Fibroblast of skin of abdomen (primary cell): ENCODE data around the gene RAB30.
"Not testable (repeated sequence)": the region's sequence is repeated elsewhere in the genome, so short reads cannot be mapped to it uniquely, and the experiment has no call there.

ENCODE experiments used
- DNase-seq: peaks from one replicate; pipeline ENCODE4 v3.0.0-alpha.2; 2013

RAB30 gene

GRCh38 chr11:83009136-83009535, 62.6 kb downstream of the RAB30 start:
- DNase-seq: not testable (repeated sequence)

DNA sequence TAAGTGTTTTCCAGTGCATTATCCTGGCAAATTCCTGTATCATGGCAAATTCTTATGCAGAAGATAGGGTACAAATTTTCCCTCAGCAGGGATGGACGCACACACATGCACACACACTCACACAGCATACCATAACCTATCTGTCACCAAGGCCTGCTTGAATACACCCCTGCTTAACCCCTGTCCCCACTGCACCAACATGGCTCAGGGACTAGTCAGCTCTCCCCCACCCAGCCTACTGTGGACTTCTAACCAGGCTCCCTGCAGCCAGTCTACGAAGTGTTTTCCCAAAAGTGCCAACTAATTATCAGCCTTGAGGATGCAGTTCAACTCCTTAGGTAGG, 63.1 kb downstream of the RAB30 start:
- DNase-seq: peak; percentile 75

- DNase-seq: no peak
These were observed 63.7 kb downstream of the RAB30 start for GRCh38 chr11:83007909-83008580.

DNA sequence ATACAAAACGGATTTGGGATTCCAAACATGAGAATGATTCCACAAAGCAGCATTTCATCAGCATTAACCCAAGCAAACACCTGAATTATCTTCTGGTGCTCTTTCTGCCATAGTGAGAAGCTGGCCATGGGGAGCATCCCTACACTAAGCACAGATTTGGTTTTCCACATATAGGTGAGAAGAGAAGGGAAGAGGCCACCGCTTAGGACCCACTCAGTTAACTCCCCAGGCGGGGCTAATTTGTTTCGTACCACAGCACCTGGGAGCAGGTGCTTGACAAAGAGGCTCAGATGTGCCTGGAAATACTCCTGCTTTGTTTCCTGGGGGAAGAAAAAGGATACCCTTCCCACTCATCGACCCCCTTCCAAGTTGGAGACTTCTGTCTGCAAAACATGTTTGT, 64.2 kb downstream of the RAB30 start:
- DNase-seq: no peak

- DNase-seq: no peak
These were observed 64.8 kb downstream of the RAB30 start for GRCh38 chr11:83006877-83007330.

DNA sequence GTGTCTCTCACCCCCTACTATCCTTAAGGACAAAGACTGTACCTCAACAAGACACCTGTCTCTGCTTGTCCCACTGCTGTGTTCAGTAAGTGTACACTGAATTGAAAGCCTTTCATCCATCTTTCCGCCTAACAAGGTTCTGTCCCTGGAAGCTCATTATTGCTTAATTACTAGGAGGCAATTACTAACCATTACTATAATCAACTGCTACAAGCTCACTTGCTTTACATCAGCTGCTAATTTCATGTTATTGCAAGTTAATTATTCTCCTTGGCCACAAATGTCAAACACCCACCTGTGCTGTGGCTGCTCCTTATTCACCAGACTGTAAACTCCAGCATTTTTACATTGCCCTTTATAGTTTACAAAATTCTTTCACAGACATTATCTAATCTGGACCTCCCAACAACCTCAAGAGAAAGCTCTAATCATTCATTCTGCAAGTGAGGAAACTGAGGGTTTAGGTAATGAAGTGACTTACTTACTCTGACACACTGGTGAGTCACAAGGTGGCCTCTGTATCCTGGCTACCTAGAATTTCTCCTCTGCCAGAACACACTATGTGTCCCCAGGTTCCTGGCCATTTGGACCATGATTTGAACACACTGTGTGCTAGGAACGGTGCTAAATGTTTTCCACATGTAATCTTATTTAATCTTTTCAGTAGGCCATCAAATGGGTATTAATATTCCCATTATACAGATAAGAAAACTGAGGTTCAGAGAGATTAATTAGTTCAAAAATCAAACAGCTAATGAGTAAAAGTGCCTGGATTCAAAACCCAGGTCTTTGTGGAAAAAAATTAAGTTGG, 66.7 kb downstream of the RAB30 start:
- no peak for DNase-seq

- DNase-seq: no peak
These were observed 69.2 kb downstream of the RAB30 start for GRCh38 chr11:83002522-83002921.

- no peak for DNase-seq
These were observed 69.6 kb downstream of the RAB30 start for GRCh38 chr11:83002053-83002452.

DNA sequence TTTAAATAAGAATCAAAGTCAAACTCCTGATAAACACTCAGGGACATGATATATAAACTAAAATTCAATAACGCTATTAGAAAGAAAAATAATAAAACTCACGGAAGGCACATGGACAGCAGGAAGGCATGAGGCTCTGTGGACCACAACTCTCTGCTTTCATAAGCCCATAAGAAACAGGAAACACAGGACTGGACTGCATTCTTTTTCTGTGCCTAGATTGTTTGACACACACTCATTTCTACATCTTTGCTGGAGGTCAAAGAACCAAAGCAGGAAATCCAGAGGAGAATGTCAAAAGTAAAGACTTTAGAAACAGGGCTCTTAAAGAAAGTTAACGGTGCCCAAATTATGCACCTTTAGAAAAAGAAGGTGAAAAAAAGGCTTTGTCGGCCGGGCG, 71.3 kb downstream of the RAB30 start:
- DNase-seq: no peak

DNA sequence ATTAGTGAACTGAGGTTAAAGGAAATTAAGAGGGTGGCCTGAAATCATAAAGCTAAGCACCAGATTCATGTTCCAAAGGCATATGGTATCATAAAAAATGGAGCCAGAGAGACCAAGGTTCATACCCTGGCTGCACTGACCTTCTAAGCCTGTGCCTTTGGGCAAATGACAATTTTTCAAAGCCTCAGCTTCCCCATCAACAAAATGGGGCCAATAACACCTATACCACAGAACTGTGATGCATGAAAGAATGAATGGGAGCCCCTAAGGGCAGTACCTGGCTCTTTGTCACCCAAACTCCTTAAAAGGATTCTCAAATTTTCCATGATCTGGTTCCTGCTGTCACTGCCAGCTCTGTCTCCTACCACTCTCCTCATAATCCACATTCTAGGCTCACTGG, 72.5 kb downstream of the RAB30 start:
- DNase-seq: no peak

DNA sequence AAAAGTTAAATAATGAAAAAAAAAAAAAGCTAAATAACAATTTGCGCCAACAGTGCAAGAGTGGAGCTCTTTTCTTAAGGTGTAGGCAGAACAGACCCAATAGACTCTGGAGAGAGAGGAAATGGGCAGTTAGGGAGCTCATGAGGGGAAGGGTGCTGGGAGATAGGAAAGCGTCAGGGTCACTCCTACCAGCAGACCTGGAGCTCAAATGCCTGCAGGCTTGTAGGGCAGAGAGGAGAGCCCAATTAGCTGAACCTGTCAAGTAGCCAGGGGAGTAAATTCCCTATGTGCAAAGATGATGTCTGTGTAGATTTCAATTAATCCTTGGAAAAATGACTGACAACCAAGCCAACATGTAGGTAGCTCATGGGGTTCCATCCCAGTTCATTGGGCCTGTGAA, 73.0 kb downstream of the RAB30 start:
- no peak for DNase-seq

DNA sequence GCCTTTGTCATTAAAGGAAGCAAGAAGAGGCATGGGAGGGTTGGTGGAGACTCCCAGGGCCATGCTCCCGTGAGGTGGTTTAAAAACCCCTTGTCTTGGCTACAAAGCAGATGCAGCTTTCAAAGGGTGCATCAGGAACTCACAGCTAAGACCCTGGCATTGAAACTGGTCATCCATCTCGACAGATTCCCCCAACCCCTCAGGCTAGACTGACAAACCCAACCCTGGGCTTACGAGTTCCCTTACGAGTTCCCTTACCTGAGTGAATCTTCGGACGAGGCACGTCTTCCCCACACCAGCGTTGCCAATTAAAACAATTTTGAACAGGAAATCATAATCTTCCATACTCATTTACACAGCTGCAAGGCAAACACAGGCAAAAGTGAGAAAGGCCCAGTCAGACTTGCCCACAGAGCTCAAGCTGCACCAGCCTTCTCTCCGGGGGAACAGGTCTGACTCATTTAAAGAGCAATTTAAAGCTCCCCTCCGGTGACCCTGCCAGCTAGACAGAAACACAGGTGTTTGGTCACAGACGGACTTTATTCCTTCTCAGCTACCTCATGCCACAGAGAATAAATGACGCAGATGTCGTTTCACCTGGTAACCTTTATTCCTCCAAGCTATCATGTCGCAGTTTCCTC, 74.6 kb downstream of the RAB30 start:
- no peak for DNase-seq

DNA sequence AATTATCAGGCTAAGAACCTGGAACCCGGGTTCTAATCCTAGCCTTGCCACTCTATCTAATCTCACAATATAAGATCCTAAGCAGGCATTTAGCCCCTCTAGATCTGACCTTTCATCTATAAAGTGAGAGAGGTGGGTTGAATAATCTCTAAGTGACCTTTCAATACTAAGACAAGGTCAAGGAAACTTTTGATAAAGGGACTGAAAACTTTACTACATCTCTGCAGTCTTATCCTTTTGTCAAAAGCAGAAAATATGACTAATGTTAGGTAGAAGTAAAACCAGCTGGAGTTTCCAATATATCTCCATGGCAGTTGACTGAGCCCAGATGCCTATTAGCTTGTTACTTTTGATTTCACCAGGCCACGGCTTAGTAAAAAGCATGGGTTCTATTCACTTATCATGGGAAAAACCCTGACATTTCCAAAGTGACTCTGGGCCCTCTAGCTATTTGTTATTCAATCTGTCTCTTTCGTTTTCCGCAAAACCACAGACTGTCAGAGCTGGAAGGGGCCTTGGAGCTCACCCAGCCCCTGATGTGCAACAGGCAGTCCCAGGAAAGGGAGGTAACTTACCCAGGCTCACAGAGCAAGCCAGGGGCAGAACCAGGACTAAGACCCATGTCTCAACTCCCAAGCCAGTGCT, 75.8 kb downstream of the RAB30 start:
- peak; percentile 74 for DNase-seq

- no peak for DNase-seq
These were observed 76.5 kb downstream of the RAB30 start for GRCh38 chr11:82995235-82995634.

GRCh38 chr11:82994604-82995230, 77.0 kb downstream of the RAB30 start:
- DNase-seq: no peak

GRCh38 chr11:82992223-82992622, 79.5 kb downstream of the RAB30 start:
- DNase-seq: no peak

GRCh38 chr11:82989628-82990404, 81.9 kb downstream of the RAB30 start:
- DNase-seq: no peak

DNA sequence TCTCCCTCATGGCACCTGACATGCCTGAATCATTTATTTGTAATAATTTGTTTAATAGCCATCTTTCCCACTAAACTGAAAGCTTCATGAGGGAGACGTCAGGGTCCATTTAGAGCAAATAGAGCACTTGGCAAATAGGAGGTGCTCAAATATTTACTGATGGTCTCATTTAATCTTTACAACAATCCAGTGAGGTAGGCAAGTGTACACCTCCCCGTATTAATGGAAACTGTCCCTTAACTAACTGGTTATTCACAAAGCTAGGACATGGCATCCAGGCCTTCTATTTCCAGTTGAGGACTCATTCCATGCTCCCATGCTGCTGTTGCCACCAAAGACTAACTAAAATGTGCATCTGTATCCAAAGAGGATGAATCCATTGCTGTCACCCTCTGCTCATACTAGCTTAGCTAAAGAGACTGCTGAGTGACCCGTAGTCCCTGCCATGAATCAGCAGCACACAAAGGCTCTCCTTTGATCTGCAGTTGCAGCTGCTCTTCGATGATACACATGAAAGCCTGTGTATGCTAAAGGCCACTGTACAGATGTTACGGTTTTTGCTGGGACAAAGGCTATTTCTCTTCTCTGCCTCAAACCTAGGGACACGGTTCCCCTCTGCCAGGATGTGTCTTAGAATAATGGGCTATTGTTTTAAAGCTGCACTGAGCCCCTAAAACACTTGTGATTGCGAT, 82.6 kb downstream of the RAB30 start:
- DNase-seq: no peak

GRCh38 chr11:82987997-82988396, 83.7 kb downstream of the RAB30 start:
- no peak for DNase-seq

- DNase-seq: no peak
These were observed 85.3 kb downstream of the RAB30 start for GRCh38 chr11:82986446-82986845.

DNA sequence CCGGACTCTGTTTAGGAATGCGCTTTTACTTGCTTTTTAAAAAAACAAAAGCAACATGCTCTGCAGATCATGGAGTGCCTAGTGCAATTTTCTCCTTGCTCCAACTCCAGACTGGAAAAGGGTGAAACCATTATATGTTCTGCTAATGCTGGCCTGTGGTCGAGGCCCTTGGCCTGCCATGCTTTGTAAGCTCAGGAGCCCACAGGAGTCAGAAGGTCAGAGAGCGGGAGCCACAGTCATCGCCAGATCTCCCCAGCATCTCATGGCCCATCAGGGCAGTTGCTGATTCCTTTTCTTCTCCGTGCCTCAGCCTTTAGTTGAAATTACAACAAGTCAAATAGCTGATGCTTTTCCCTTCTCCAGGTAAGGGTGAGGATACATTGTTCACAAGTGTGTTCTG, 89.8 kb downstream of the RAB30 start:
- DNase-seq: no peak
